ENCODE results near the gene SLC6A6. TPM values are rescaled to one million over a fixed set of nuclear protein-coding genes. Genes with fewer than 3 reads are reported as not detected.
A peak's percentile ranks its signal among the peaks of the same experiment; 100 is the strongest.

SLC6A6 gene
- total RNA-seq, 2 donors from 2014 or later, result 81.5 to 85.9 TPM

DNA sequence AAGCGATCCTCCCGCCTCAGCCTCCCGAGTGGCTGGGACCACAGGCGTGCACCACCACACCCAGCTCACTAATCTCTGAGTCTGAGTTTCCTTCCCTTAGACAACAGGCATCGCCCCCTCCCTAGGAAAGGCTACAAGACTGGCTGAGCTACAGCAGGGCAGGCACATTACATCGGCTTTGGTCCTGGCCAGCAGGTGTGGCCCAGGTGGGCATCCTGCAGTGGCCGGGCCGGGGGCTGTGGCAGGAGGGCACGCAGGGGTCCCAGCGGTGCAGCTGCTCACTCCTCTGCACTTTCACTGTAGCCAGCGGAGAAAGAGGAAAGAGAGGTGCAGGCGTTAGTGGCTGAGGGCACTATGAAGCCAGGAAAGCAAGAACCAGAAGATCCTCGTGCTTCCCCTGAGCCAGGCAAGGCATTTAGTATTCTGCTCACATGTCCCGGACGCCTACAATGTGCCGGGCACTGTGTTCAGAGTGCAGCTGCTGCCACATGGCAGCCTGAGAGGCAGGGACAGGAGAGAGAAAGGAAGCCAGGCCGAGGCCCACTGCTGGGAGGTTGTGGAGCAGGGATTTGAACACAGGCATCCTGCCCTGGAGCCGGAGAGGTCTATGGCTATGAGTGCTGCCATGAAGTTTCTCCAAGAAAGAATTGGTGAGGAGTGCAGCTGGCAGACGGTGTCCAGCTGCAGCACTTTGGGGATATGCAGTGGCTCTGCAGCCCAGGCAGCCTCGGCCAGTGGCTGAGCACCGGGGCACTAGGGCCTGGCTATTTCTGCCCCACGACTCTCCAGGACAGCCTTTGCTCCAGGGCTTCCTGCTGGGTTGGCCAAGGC is 115.4 kb downstream of the SLC6A6 start:
- peak overlapping the region; percentile 20 to 95 for H3K27ac ChIP-seq
- no peaks in the 10 kb centered on the region for H3K27me3 ChIP-seq
- no peaks in the 10 kb centered on the region for H3K9me3 ChIP-seq
- H3K36me3 ChIP-seq, result peaks cover 18% of the 10 kb centered on the region
- TF ChIP-seq CTCF (IDR thresholded peaks at IDR 0.05), result no peak
- H3K4me1 ChIP-seq, result peaks cover 0 to 30% of the 10 kb centered on the region in 2 donors
- H3K4me3 ChIP-seq, result no peak overlapping the region
- DNase-seq (ENCODE audit: low spot score), result no peak

DNA sequence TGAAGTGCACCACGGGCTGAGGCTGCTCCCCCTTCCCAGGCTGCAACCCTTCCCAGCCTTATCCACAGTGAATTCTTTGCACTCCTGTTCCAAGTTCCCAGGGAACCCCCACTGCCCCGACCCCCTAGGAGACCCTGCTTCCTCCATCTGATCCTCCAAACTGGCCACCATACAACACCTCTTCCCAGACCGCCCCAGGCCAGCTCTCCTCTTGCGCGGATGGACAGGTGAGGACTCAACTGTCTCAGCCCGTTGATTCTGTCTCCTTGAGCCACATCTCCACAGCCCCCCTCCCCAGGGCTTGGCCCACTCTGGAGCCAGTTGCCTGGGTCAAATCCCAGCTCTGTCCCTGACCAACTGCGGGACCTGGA is 116.0 kb downstream of the SLC6A6 start:
- TF ChIP-seq CTCF (IDR thresholded peaks at IDR 0.05), result no peak
- H3K4me1 ChIP-seq, result peaks cover 0 to 36% of the 10 kb centered on the region in 2 donors
- peak overlapping the region; percentile 20 to 95 for H3K27ac ChIP-seq
- no peak overlapping the region for H3K4me3 ChIP-seq
- H3K36me3 ChIP-seq, result peaks cover 18% of the 10 kb centered on the region
- H3K27me3 ChIP-seq, result no peaks in the 10 kb centered on the region
- H3K9me3 ChIP-seq, result no peaks in the 10 kb centered on the region
- DNase-seq (ENCODE audit: low spot score), result no peak

GRCh38 chr3:14518893-14519292 is 116.5 kb downstream of the SLC6A6 start:
- H3K27ac ChIP-seq, result peak overlapping the region; percentile 90 to 95
- TF ChIP-seq CTCF (IDR thresholded peaks at IDR 0.05), result no peak
- H3K27me3 ChIP-seq, result no peaks in the 10 kb centered on the region
- no peak for DNase-seq (ENCODE audit: low spot score)
- H3K36me3 ChIP-seq, result peaks cover 18% of the 10 kb centered on the region
- no peaks in the 10 kb centered on the region for H3K9me3 ChIP-seq
- H3K4me1 ChIP-seq, result peaks cover 0 to 40% of the 10 kb centered on the region in 2 donors
- no peak overlapping the region for H3K4me3 ChIP-seq

- no peak overlapping the region for H3K4me3 ChIP-seq
- DNase-seq (ENCODE audit: low spot score), result no peak
- H3K36me3 ChIP-seq, result peaks cover 18% of the 10 kb centered on the region
- H3K27ac ChIP-seq, result peak overlapping the region; percentile 90 to 95
- no peaks in the 10 kb centered on the region for H3K9me3 ChIP-seq
- no peak for TF ChIP-seq CTCF (IDR thresholded peaks at IDR 0.05)
- H3K27me3 ChIP-seq, result no peaks in the 10 kb centered on the region
- peaks cover 0 to 45% of the 10 kb centered on the region in 2 donors for H3K4me1 ChIP-seq
Measured at GRCh38 chr3:14519406-14519805, 117.0 kb downstream of the SLC6A6 start.

DNA sequence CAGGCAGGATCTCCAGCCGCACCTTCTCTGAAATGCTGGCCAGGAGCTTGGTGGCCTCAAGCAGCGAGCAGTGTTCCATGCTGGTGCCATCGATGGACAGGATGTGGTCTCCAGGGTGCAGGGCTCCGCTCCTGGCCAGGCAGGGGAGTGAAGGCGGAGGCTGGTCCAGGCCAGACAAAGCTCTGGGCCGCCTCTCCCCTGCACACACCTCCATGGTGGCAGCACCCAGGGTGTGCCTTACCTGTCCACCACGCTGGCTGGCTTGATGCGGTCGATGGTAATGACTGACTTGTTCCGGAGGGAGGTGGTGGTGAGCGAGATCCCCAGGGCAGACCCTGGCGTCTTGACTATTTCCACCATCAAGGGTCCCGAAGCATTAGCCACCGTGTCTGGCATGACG is 117.7 kb downstream of the SLC6A6 start:
- H3K27me3 ChIP-seq, result no peaks in the 10 kb centered on the region
- H3K4me1 ChIP-seq, result peaks cover 0 to 53% of the 10 kb centered on the region in 2 donors

More for the DNA sequence above, 117.7 kb downstream of the SLC6A6 start:
- H3K9me3 ChIP-seq, result no peaks in the 10 kb centered on the region
- no peak for TF ChIP-seq CTCF (IDR thresholded peaks at IDR 0.05)
- peaks cover 18% of the 10 kb centered on the region for H3K36me3 ChIP-seq
- peak overlapping the region; percentile 90 to 95 for H3K27ac ChIP-seq
- no peak for DNase-seq (ENCODE audit: low spot score)
- H3K4me3 ChIP-seq, result no peak overlapping the region

Data from right atrium auricular region (tissue), 2 donors.